GM18517 (cell line): Measurements from ENCODE around the gene RMND1.
A peak's percentile ranks its signal among the peaks of the same experiment; 100 is the strongest.

Source experiments
- ATAC-seq: cut with Tn5 transposase; IDR thresholded peaks from one replicate; pipeline ENCODE4 v1.9.1; 2021; ENCODE audit warnings: mild to moderate bottlenecking, moderate library complexity; ENCODE audit not compliant: unreplicated experiment

Gene RMND1

DNA sequence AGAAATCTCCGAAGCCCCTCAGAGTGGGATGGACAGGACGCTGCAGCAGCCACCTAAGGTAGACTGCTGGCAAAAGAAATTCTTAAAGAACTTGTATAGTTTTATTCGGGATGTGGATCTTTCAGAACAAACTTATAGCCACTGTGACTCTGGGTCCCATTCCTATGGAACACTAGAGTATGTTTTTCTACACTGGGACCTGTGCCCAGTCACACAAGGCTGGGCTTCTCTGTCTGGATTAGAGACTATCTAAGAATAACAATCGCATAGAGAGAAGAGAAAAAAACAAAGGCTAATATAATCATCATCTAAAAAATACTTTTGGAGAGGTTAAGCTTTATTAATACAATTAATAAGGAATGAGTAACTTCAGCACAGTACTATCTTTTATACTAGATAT is 28.9 kb downstream of the RMND1 start:
- ATAC-seq = no peak

DNA sequence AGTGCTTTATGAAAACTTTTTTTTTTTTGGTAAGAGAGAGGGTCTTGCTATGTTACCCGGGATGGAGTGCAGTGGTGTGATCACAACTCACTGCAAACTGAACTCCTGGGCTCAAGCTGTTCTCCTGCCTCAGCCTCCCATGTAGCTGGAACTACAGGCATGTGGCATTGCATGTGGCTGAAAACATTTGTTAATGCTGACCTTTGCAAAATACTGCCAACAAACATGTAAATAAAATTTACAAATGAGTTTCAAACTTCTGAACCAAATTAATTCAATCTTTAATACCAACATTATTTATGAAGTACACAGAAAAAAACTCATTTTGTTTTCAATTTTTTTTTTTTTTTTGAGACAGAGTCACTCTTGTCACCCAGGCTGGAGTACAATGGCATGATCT is 34.4 kb downstream of the RMND1 start:
- no peak for ATAC-seq

DNA sequence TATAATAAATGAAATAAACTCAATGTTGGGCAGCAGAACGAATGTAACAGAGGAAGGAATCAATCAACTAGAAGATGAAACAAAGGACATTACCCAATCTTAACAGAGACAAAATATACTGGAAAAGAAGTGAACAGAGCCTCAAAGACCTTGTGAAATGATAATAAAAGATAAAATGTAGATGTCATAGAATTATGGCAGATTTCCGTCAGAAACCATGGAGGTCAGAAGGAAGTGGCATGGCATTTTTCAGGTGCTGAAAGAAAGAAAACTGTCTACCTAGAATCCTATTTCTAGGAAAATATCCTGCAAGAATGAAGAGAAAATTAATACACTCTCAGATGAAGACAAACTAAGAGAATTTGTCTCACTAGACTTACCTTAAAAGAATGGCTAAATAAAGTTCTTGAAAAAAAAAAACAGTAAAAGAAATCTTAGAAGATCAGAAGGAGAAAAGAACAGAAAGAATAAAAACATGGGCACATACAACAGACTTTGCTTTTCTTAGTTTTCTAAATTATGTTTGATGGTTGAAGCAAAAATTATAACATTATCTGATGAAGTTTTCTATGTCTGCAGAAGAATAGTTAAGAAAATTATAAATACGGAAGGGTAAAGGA is 37.2 kb downstream of the RMND1 start:
- no peak for ATAC-seq

DNA sequence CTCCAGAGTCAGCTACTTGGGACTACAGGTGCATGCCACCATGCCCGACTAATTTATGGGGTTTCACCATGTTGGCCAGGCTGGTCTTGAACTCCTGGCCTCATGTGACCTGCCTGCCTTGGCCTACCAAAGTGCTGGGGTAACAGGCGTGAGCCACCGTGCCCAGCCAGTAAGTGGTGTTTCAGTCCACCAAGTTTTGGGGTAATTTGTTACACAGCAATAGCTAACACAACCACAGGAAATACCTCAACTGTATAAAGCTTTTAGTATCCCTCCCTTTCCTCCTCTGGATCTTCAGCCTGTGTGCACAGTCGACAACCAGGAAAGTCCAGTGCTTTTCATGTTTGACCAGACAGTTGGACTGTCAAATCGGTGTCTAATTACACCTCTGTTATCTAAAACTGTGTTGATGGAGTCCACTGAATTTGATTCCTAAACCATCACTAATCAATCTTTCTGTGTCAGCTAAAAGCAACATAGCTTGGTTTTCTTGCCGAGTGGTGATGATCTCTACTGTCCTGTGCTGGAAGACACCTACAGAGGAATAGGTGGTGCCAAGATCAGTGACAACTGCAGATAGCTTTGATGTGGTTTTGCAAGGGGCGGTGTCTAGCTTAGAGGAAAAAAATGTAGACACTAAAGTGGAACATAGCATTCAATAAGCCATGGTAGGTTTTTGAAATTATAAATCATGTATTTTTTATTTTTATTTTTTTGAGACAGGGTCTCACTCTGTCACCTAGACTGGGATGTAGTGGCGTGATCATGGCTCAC is 38.4 kb downstream of the RMND1 start:
- ATAC-seq = no peak

DNA sequence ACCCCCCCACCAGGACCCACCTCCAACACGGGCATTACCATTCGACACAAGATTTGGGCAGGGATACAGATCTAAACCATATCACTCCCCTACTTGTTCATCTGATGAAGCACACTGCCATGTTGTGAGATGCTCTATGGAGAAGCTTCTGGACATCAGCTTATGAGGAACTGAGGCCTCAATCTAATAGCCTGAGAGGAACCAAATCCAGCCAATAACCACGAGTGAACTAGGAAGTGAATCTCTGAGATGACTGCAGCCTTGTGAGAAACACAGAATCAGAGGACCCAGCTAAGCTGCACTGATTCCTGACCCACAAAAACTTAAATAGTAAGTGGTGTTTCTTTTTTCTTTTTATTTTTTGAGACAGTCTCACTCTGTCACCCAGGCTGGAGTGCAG is 39.0 kb downstream of the RMND1 start:
- ATAC-seq = no peak

DNA sequence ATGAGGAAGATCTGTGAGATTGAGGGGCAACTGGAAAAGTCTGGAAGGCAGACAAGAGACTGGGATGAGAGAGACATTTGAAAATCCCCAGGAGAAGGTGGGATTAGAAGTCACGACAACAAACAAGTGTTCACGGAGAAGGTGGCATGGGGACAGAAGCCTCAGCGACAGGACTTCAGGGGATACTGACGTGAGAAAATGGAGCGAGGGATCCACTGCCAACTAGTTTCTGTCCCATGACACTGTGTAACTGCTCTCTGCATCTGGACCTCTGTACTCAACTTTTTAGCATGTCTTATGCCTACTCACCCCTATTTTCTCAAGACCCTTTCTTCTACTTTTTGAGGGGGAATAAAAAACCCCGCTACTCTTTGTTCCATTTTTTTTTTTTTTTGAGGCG is 42.2 kb downstream of the RMND1 start:
- ATAC-seq = no peak

DNA sequence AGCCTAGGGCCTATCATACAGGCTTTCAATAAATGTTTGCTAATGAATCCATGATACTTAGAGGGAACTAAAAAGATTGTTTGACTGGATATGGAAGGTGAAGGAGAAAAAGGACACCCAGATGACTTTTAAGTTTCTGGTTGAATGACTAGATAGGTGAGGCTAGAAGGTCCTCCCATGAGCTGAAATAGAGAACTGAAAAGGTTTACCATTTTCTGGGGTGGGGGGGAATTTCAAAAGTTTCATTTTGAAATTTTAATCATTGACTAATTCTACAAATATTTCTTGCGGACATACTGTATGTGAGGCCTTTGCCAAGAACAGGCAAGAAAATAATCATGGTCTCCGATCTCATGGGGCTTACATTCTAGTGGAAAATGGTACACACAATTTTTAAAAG is 42.7 kb downstream of the RMND1 start:
- ATAC-seq = peak; percentile 63

DNA sequence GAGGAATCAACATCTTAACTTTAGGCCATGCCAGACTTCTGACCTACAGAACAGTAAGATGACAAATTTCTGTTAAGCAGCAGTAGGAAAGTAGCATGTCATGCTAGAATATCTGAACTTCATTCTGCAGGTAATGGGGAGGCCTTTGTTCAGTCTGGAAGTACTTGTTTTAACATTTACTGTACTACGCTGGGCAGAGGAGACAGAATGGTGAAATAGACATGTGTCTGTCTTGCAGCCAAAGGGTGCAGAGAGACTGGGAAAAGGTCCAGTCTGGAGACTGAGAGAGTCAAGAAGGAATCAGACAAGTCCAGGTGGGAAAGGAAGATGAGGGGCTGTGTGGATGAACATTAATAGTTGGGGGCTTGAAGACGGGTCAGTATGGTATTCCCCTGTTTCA is 43.1 kb downstream of the RMND1 start:
- peak; percentile 8 for ATAC-seq

DNA sequence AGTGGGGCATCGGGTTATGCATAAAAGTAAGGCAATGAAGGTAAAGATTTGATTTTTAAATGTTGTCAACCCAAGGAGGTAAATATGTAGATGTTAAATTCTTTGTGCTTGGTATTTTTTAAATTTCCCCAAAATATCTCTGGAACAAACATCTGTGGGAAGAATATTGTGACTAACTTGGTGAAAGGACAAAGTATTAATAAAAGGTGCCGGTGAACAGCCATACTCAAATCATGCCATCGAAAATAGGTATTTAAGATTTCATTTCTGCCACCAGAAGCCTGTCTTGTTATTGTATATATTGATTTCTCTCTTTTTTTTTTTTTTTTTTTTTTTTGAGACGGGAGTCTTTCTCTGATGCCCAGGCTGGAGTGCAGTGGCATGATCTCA is 48.0 kb downstream of the RMND1 start:
- no peak for ATAC-seq

DNA sequence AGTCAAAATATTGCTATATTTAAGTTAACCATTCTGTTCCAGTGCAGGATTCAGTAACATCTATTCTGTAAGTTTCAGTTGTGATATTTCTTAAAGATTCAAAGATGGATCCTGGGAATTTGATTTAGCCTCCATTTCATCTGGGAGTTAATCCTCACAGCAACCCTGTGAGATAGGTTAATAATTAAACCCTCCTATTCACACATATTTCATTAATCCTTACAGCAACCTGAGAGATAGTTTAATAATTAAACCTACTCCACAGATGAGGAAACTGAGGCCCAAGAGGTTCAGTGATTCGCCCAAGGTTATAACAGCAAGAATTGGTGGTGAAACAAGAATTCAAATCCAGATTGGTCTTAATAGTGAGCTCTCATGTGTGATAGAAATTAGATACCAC is 49.7 kb downstream of the RMND1 start:
- no peak for ATAC-seq

DNA sequence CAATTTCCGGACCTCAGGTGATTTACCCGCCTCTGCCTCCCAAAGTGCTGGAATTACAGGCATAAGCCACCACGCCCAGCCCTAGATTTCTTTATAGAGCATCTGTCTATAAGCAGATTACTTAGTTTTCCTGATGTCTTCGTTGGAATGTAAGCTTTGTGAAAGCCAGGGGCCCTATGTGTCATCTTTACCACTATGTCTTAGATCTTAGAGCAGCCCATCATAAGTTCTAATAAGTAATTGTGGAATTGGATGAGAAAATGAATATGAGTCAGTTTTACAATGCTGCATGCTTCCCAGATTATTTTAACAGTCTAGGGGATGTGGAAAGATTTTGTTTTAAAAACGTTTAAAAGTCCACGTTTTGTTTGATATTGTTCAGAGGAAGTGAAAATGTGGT is 51.5 kb downstream of the RMND1 start:
- ATAC-seq = no peak

DNA sequence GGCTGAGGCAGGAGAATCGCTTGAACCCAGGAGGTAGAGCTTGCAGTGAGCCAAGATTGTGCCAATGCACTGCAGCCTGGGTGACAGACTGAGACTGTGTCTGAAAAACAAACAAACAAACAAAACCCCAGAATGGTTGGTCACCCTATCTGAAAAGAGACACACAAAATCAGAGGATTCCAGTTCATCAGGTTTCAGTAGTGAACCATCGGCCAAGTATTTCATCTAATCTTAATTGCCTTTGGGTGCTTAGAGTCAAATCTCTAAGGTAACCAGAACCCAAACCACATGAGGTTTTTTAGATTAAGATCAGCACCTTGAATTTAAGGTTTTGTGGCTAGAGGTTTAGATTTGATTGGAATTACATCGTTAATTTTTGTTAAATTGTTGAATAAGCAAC is 52.2 kb downstream of the RMND1 start:
- no peak for ATAC-seq

DNA sequence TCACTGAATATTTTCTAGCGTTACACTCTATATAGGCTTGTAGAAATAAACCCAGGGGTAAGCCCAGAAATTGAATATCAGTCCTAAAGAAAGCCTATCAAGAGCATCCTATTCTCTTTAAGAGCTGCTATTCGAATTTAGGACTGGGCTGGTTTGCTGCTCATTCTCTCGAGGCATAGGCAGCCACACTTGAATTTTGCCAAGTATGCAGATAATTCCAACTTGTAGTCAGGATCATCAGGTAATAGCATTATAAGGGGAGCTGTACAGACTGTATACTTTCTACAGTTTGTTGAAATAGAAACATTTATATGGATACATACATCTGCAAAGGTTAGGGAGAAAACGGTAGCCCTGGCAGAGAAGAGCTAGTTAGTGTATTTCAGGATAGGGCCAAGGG is 58.5 kb downstream of the RMND1 start:
- ATAC-seq = no peak

DNA sequence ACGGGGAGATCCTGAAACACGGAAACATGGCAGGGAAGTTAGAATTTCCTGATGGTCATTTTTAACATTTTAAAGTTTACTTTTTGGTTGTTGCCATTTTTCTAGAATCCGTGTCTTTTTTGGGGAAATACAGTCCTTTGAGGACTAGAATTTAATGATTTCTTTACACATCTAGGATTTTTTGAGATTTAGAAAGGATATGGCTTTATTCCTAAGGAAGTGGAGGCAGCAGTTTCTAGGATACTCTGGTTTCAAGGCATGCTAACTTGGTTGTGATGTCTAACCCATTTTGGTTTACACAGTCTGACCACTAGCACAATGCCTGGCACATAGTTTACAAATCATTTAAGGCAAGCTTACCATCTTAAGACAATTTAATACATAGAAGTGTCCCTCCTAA is 59.5 kb downstream of the RMND1 start:
- no peak for ATAC-seq

DNA sequence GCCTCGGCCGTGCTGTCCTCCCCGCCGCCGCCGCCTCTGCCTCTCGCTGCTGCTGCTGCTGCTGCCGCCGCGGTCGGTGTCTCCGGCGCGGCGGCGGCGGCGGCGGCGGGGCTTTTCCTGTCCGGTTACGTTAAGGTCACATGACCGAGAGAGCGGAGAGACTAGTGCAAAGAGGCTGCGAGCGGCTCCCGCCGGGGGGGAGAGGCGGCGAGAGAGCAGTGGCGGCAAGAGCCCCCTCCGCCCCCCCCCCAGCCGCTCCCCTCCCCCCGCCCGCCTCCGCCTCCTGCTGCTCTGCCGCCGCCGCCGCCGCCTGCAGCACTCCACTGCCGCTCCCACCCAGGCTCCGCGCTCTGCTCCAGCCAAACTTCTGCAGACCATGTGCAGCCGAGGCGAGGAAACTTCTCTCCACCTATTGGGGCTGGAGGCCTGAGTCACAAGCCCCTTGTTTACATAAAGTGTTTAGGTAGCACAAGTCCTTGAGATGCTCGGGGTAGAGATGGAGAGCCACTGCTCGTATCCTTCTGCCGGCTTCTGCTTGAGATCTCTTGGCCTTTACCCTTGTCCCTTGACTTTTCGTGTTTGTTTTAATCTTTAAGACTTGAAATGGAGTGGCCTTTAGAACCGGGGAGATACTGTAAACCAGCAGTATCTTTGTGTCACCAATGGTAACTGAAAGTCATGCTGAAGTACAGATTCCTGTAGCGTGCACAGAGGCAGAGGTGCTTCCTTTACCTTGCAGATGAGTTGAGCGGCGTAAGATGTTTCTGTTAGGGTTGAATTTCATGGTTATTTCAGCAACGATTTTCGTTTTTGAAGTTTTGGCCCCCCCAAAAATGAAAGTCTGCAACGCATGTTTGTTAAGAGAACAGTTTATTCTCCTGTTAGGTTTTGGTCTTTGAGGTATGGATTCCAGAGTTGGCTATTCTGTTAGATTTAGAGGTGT is 60.2 kb downstream of the RMND1 start, which contains the start of gene ZBTB2:
TSS of gene ZBTB2 (minus strand) at position 89 of the 943 bp plus-strand sequence. CDS start 17,922 bp downstream, outside the sequence.
- peak; percentile 25 for ATAC-seq

DNA sequence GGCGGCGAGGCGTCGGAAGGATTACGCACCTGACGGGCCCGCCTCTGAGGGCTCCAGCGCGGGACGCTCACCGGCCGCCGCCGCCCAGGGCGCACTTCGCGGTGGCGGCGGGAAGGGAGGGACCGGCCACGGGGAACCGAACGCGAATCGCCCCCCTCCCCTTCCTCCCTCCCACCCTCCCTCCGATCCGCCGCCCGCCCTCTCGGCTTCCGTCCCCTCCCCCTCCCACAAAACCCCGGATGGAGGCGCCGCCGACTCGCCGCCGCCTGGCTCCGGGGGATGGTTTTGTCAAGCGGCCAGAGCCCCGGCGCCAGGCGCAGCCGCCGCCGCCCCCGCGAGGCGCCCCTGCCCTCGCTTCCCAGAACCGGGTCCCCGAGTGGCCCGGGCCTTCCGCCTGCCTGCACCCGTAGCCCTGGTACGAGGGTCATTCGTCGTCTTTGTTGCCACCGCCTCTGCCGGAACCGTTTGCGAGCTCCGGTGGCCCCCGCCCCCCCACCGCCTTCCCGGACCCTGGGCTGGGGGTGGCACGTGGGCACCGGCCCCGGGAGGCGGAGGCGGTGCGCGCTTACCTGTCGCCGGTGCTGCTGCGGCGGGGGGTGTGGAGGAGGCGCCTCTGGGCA is 61.0 kb downstream of the RMND1 start:
- ATAC-seq = peak; percentile 0

DNA sequence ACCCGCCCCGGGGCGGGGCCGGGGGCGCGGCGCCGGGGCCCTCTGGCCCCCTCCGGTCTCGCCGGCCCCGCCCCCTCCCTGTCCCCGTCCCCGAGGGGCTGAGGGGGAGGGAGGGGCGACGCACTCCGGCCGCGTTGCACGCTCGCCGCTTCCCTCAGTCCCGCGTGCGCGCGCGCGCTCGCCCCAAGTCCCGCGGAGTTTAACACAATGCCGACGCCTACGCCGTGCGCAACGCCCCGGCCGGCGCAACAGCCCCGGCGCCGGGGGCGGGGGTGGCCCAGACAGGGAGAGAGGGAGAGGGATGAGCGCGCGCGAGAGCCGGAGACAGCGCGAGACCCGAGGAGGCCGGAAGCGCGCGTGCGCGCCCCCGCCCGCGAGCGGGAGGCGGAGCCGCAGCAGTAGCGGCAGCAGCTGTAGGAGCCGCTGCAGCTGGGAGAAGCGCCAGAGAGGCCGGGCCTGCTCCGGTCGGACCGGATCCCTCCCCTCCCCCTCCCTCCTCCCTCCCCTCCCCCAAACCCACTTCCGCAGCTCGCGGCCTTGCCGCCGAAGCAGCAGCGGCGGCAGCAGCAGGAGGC is 61.6 kb downstream of the RMND1 start:
- ATAC-seq = peak; percentile 85

DNA sequence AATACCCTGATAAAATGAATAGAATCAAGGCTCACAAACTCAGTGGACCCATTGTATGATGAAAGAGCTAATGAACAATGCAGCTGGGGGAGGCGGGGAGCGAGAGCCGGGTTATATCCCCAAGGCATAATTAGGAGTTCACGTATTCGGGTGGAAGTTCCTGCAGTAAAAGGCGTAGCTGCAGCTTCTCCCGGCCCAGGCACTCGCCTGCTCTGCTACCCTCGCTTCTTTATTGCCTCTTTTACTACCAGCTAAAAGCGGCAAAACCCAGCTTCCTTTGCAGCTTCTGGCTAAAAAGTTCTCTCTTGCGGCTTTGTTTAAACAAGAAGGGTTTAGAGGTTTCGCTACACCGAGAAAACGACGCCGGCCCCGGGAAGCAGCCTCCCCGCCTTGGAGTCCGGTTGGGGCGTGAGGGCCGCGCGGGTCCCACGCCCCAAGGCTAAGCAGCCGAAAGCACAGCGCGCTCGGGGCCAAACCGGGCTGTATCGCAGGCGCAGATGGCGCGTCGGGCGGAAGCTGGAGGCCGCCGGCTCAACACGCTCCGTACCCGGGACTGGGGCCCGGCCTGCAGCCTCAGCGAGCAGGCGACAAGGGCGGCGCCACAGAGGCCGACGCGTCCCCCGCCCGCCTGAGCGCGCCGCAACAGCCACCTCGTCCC is 62.2 kb downstream of the RMND1 start:
- ATAC-seq = peak; percentile 48

DNA sequence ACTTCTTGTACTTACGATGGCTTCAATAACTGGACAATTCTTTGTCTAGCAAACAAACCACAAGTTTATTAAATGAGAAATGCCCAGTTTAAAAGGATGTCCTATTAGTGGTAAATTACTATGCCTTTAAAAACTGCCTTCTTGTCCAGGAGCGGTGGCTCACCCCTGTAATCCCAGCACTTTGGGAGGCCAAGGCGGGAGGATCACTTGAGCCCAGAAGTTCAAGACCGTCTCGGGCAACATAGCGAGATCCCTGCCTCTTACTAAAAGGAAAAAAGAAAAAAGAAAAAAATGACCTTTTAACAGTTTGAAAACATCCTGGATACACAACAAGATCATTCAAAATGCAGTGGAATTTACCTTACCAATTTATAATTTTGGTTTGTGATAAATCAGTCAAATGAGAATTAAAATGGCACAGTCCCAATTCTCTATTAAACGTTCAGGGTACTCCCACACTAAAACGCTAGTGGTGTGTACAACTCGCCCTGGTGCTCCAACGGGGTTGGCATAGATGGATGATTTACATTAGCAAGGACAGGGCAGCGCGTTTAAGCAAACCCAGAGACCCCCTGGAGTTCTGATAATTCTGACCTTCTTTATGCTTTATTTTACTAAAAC is 62.8 kb downstream of the RMND1 start:
- no peak for ATAC-seq

DNA sequence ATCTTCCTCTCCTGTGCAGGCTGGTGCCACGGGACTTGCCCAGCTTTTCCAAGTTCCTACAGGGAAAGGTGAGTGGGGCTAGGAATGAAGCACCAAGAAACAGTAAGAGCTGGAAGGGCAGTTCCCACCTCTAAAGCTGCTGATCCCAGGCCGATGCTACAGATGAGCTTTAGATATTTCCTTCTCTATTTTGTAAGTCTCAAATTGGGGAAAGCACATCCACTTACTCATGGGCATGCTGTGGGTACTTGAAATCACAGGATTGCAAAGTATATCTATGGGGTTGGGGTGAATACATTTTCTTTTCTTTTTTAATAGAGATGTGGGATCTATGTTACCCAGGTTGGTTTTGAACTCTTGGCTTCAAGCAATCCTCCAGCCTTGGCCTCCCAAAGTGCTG is 63.7 kb downstream of the RMND1 start:
- no peak for ATAC-seq
